Loucy (cell line): ENCODE results near the gene ACAA2.
A peak's percentile ranks its signal among the peaks of the same experiment; 100 is the strongest.

Experiments used
- H2AFZ ChIP-seq: fragments of 200-600 bp; sonication (generic); 2 replicates; pipeline ENCODE4 v1.6.0; 2016; ENCODE audit warnings: antibody characterized with exemption, mild to moderate bottlenecking, low read length, moderate library complexity
- H3F3A ChIP-seq: fragments of 200-600 bp; 2 replicates; pipeline ENCODE4 v1.6.0; 2016; ENCODE audit warnings: antibody characterized with exemption, low read depth, mild to moderate bottlenecking
- H3K27me3 ChIP-seq: fragments of 200-600 bp; sonication (generic); 2 replicates; pipeline ENCODE4 v1.6.1; 2014; ENCODE audit warnings: low read length, mild to moderate bottlenecking; ENCODE audit not compliant: insufficient read depth, poor library complexity, severe bottlenecking
- H3K36me3 ChIP-seq: fragments of 200-600 bp; sonication (generic); 2 replicates; pipeline ENCODE4 v1.6.1; 2016; ENCODE audit warnings: low read length; ENCODE audit not compliant: insufficient read depth
- H3K4me1 ChIP-seq: fragments of 200-600 bp; sonication (generic); 2 replicates; pipeline ENCODE4 v1.5.1; 2014; ENCODE audit warnings: low read length, mild to moderate bottlenecking; ENCODE audit not compliant: insufficient read depth, poor library complexity, severe bottlenecking
- H3K4me2 ChIP-seq: fragments of 200-600 bp; sonication (generic); 2 replicates; pipeline ENCODE4 v1.6.0; 2014; ENCODE audit warnings: antibody characterized with exemption, low read length, low read depth, mild to moderate bottlenecking; ENCODE audit not compliant: poor library complexity, severe bottlenecking
- H3K4me3 ChIP-seq: fragments of 200-600 bp; sonication (generic); 2 replicates; pipeline ENCODE4 v1.5.1; 2014; ENCODE audit warnings: low read length, mild to moderate bottlenecking, mixed read lengths; ENCODE audit not compliant: poor library complexity, severe bottlenecking
- H3K79me2 ChIP-seq: fragments of 200-600 bp; sonication (generic); 2 replicates; pipeline ENCODE4 v1.6.1; 2014; ENCODE audit warnings: low read length; ENCODE audit not compliant: insufficient read depth
- H3K9ac ChIP-seq: fragments of 200-600 bp; sonication (generic); 2 replicates; pipeline ENCODE4 v1.6.0; 2014; ENCODE audit warnings: mild to moderate bottlenecking, low read depth, low read length, moderate library complexity; ENCODE audit not compliant: poor library complexity, severe bottlenecking
- H3K9me2 ChIP-seq: fragments of 200-600 bp; sonication (generic); replicated peaks from 2 replicates; pipeline ENCODE4 v1.6.1; 2016; ENCODE audit warnings: low read depth, low read length, mixed read lengths
- H3K9me3 ChIP-seq: fragments of 200-600 bp; sonication (generic); 2 replicates; pipeline ENCODE4 v1.6.1; 2014; ENCODE audit warnings: mild to moderate bottlenecking, antibody characterized with exemption, low read length, low read depth; ENCODE audit not compliant: insufficient read depth
- H4K20me1 ChIP-seq: fragments of 200-600 bp; sonication (generic); 2 replicates; pipeline ENCODE4 v1.6.0; 2014; ENCODE audit warnings: antibody characterized with exemption, low read length, mild to moderate bottlenecking; ENCODE audit not compliant: insufficient read depth, poor library complexity, severe bottlenecking
- CTCF ChIP-seq: fragments of 200-600 bp; sonication (generic); conservative IDR thresholded peaks from 2 replicates; pipeline ENCODE4 v1.5.1; 2014; ENCODE audit warnings: mild to moderate bottlenecking, antibody characterized with exemption, low read length
- EZH2phosphoT487 ChIP-seq: fragments of 200-600 bp; IDR thresholded peaks from 2 replicates; pipeline ENCODE4 v1.6.1; 2018; ENCODE audit warnings: antibody characterized with exemption, mild to moderate bottlenecking, moderate library complexity, borderline replicate concordance

Gene ACAA2

GRCh38 chr18:49859725-49860124 is 46.4 kb upstream of the ACAA2 start:
- no peaks in the 10 kb centered on the region for H3K27me3 ChIP-seq
- H3K79me2 ChIP-seq = no peaks in the 10 kb centered on the region
- no peaks in the 10 kb centered on the region for H3F3A ChIP-seq
- H3K9ac ChIP-seq = no peak overlapping the region
- H4K20me1 ChIP-seq = no peaks in the 10 kb centered on the region
- H3K4me2 ChIP-seq = no peak overlapping the region
- no peaks in the 10 kb centered on the region for H3K9me2 ChIP-seq
- H2AFZ ChIP-seq = no peak overlapping the region
- no peaks in the 10 kb centered on the region for H3K36me3 ChIP-seq
- no peak overlapping the region for H3K4me3 ChIP-seq
- H3K9me3 ChIP-seq = no peaks in the 10 kb centered on the region
- TF ChIP-seq EZH2phosphoT487 (no peak), CTCF (no peak)
- no peaks in the 10 kb centered on the region for H3K4me1 ChIP-seq

GRCh38 chr18:49859021-49859359 is 45.7 kb upstream of the ACAA2 start:
- Histone ChIP-seq H3F3A (no peaks in the 10 kb centered on the region), H3K4me3 (no peak overlapping the region), H3K4me2 (no peak overlapping the region)

GRCh38 chr18:49858309-49859020 is 45.1 kb upstream of the ACAA2 start:
- H3K79me2 ChIP-seq = no peaks in the 10 kb centered on the region
- H3K9me2 ChIP-seq = no peaks in the 10 kb centered on the region
- no peaks in the 10 kb centered on the region for H3K27me3 ChIP-seq
- TF ChIP-seq EZH2phosphoT487 (no peak), CTCF (peak; percentile 98)
- H3K4me3 ChIP-seq = no peak overlapping the region
- no peaks in the 10 kb centered on the region for H3F3A ChIP-seq
- H2AFZ ChIP-seq = no peak overlapping the region
- H4K20me1 ChIP-seq = no peaks in the 10 kb centered on the region
- H3K4me2 ChIP-seq = no peak overlapping the region
- no peaks in the 10 kb centered on the region for H3K36me3 ChIP-seq
- H3K9ac ChIP-seq = no peak overlapping the region
- H3K9me3 ChIP-seq = no peaks in the 10 kb centered on the region
- H3K4me1 ChIP-seq = no peaks in the 10 kb centered on the region

More at GRCh38 chr18:49859021-49859359, 45.7 kb upstream of the ACAA2 start:
- H3K36me3 ChIP-seq = no peaks in the 10 kb centered on the region
- no peaks in the 10 kb centered on the region for H3K4me1 ChIP-seq
- H3K9ac ChIP-seq = no peak overlapping the region
- H2AFZ ChIP-seq = no peak overlapping the region
- H3K79me2 ChIP-seq = no peaks in the 10 kb centered on the region
- H3K27me3 ChIP-seq = no peaks in the 10 kb centered on the region
- TF ChIP-seq EZH2phosphoT487 (no peak), CTCF (no peak)
- H3K9me3 ChIP-seq = no peaks in the 10 kb centered on the region
- H3K9me2 ChIP-seq = no peaks in the 10 kb centered on the region
- no peaks in the 10 kb centered on the region for H4K20me1 ChIP-seq
